OCI-LY1 (cell line): ENCODE results near the gene BAX.

Source experiments
- H2AFZ ChIP-seq: fragments of 200-600 bp; sonication (generic), shearing (Covaris generic); 2 replicates; pipeline ENCODE4 v1.6.0; 2014; ENCODE audit warnings: antibody characterized with exemption, mild to moderate bottlenecking, low read length
- H3F3A ChIP-seq: fragments of 200-600 bp; sonication (generic), shearing (Covaris generic); 2 replicates; pipeline ENCODE4 v1.6.0; 2014; ENCODE audit warnings: mild to moderate bottlenecking, antibody characterized with exemption, low read length, moderate library complexity; ENCODE audit not compliant: insufficient read depth
- H3K27ac ChIP-seq: fragments of 200-600 bp; sonication (generic); 2 replicates; pipeline ENCODE4 v1.5.1; 2014; ENCODE audit warnings: low read length, mixed run types, mild to moderate bottlenecking, low read depth; ENCODE audit not compliant: poor library complexity, severe bottlenecking
- H3K27me3 ChIP-seq: fragments of 200-600 bp; sonication (generic); 2 replicates; pipeline ENCODE4 v1.6.0; 2014; ENCODE audit warnings: antibody characterized with exemption, mild to moderate bottlenecking, low read length, moderate library complexity; ENCODE audit not compliant: insufficient read depth
- H3K36me3 ChIP-seq: fragments of 200-600 bp; sonication (generic); 2 replicates; pipeline ENCODE4 v1.6.1; 2014; ENCODE audit warnings: mild to moderate bottlenecking, antibody characterized with exemption, low read length, moderate library complexity, mixed read lengths; ENCODE audit not compliant: insufficient read depth
- H3K4me1 ChIP-seq: fragments of 200-600 bp; sonication (generic); 2 replicates; pipeline ENCODE4 v1.5.1; 2014; ENCODE audit warnings: mild to moderate bottlenecking, low read length, moderate library complexity; ENCODE audit not compliant: insufficient read depth, severe bottlenecking
- H3K4me2 ChIP-seq: fragments of 200-600 bp; sonication (generic), shearing (Covaris generic); 2 replicates; pipeline ENCODE4 v1.6.1; 2014; ENCODE audit warnings: low read length
- H3K4me3 ChIP-seq: fragments of 200-600 bp; sonication (generic); 2 replicates; pipeline ENCODE4 v1.5.1; 2014; ENCODE audit warnings: low read length, low read depth, mild to moderate bottlenecking, mixed read lengths; ENCODE audit not compliant: poor library complexity, severe bottlenecking
- H3K79me2 ChIP-seq: fragments of 200-600 bp; shearing (Covaris generic); 2 replicates; pipeline ENCODE4 v1.6.1; 2016; ENCODE audit warnings: mixed run types, low read length, mixed read lengths; ENCODE audit not compliant: insufficient read depth
- H3K9ac ChIP-seq: fragments of 200-600 bp; sonication (generic), shearing (Covaris generic); 2 replicates; pipeline ENCODE4 v1.6.1; 2014; ENCODE audit warnings: mild to moderate bottlenecking, low read length, mixed read lengths
- H3K9me2 ChIP-seq: fragments of 200-600 bp; sonication (generic), shearing (Covaris generic); 2 replicates; pipeline ENCODE4 v1.6.1; 2014; ENCODE audit warnings: low read depth, mild to moderate bottlenecking, low read length, mixed read lengths
- H3K9me3 ChIP-seq: fragments of 200-600 bp; shearing (Covaris generic); 2 replicates; pipeline ENCODE4 v1.6.1; 2014; ENCODE audit warnings: low read length, mixed read lengths
- H4K20me1 ChIP-seq: fragments of 200-600 bp; sonication (generic), shearing (Covaris generic); 2 replicates; pipeline ENCODE4 v1.6.0; 2016; ENCODE audit warnings: mild to moderate bottlenecking, low read length; ENCODE audit not compliant: insufficient read depth
- EZH2 ChIP-seq: fragments of 200-600 bp; sonication (generic), shearing (Covaris generic); IDR thresholded peaks from 2 replicates; pipeline ENCODE4 v1.8.0; 2017; ENCODE audit warnings: borderline replicate concordance, mixed run types, mild to moderate bottlenecking, antibody characterized with exemption, low read length, moderate library complexity, mixed read lengths
- TF ChIP-seq, protein P1 (sequence below): fragments of 200-600 bp; sonication (generic), shearing (Covaris generic); IDR thresholded peaks from 2 replicates; pipeline ENCODE4 v1.5.1; 2017; ENCODE audit warnings: mild to moderate bottlenecking, antibody characterized with exemption, low read length, moderate library complexity, mixed read lengths

BAX gene

DNA sequence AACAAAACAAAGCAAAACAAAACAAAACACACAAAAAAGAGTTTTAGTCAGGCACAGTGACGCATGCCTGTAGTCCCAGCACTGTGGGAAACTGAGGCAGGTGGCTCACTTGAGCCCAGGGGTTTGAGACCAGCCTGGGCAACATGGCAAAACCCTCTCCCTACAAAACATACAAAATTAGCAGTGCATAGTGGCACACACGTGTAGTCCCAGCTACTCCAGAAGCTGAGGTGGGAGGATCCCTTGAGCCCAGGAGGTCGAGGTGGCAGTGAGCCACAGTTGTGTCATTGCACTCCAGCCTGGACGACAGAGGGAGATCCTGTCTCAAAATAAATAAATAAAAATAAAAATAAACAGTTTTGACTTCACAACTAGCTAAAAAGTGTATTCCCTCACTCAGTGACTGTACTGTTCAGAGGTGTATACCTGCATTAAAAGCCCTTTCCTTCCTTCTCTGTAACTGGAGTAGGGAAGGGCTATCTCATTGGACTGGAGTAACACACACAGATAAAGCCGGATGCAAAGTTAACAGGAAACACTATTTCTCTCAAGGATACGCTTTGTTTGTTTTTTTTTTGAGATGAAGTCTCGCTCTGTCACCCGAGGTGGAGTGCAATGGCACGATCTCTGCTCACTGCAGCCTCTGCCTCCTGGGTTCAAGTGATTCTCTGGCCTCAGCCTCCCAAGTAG is 3.7 kb upstream of the BAX start:
- H4K20me1 ChIP-seq, result no peaks in the 10 kb centered on the region
- H3K27me3 ChIP-seq, result no peaks in the 10 kb centered on the region
- H2AFZ ChIP-seq, result no peak overlapping the region
- H3K4me1 ChIP-seq, result peaks cover 13% of the 10 kb centered on the region
- no peak overlapping the region for H3K27ac ChIP-seq
- H3K9me2 ChIP-seq, result no peaks in the 10 kb centered on the region
- peaks cover 2% of the 10 kb centered on the region for H3K36me3 ChIP-seq
- H3K4me2 ChIP-seq, result no peak overlapping the region
- no peak overlapping the region for H3K4me3 ChIP-seq
- no peaks in the 10 kb centered on the region for H3K79me2 ChIP-seq
- peaks cover 10% of the 10 kb centered on the region for H3K9me3 ChIP-seq
- no peaks in the 10 kb centered on the region for H3F3A ChIP-seq
- H3K9ac ChIP-seq, result no peak overlapping the region
- TF ChIP-seq, protein P1, sequence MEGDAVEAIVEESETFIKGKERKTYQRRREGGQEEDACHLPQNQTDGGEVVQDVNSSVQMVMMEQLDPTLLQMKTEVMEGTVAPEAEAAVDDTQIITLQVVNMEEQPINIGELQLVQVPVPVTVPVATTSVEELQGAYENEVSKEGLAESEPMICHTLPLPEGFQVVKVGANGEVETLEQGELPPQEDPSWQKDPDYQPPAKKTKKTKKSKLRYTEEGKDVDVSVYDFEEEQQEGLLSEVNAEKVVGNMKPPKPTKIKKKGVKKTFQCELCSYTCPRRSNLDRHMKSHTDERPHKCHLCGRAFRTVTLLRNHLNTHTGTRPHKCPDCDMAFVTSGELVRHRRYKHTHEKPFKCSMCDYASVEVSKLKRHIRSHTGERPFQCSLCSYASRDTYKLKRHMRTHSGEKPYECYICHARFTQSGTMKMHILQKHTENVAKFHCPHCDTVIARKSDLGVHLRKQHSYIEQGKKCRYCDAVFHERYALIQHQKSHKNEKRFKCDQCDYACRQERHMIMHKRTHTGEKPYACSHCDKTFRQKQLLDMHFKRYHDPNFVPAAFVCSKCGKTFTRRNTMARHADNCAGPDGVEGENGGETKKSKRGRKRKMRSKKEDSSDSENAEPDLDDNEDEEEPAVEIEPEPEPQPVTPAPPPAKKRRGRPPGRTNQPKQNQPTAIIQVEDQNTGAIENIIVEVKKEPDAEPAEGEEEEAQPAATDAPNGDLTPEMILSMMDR, result no peak
- no peak for TF ChIP-seq EZH2

DNA sequence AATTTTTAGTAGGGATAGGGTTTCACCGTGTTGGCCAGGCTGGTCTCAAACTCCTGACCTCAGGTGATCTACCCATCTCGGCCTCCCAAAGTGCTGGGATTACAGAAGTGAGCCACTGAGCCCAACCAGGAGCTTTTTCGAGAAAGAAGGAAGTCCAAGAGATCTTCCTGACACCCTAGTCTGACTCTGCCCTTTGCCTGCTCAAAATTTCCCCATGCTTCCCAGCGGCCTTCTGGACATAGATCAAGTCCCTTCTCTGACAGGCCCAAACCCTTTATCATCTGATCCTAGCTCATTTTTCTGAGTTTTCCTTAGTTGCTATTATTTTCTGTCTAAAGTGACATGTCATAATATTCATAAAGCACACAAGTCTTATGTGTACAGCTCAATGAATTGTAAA is 1.5 kb upstream of the BAX start:
- Histone ChIP-seq H3K79me2 (no peaks in the 10 kb centered on the region), H3K4me3 (no peak overlapping the region), H3K4me1 (peaks cover 17% of the 10 kb centered on the region), H3K27ac (no peak overlapping the region), H3K9me2 (no peaks in the 10 kb centered on the region), H4K20me1 (no peaks in the 10 kb centered on the region), H3K9ac (no peak overlapping the region), H3K4me2 (no peak overlapping the region), H3F3A (no peaks in the 10 kb centered on the region), H3K27me3 (no peaks in the 10 kb centered on the region), H2AFZ (no peak overlapping the region), H3K9me3 (no peaks in the 10 kb centered on the region), H3K36me3 (peaks cover 17% of the 10 kb centered on the region)
- TF ChIP-seq EZH2, result no peak

DNA sequence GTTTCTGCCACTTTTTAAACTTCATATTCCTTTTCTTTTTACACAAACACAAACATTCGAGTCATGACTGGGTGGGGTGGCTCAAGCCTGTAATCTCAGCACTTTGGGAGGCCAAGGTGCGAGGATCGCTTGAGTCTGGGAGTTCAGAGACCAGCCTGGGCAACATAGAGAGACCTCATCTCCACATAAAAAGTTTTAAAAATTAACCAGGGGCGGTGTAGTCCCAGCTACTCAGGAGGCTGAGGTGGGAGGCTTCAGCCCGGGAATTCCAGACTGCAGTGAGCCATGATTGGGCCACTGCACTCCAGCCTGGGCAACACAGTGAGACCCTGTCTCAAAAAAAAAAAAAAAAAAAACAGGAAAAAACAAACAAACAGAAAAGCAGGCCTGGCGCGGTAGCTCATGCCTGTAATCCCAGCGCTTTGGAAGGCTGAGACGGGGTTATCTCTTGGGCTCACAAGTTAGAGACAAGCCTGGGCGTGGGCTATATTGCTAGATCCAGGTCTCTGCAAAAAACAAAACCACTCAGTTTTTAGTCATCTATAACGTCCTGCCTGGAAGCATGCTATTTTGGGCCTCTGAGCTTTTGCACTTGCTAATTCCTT is 583 bp upstream of the BAX start:
- no peaks in the 10 kb centered on the region for H3K79me2 ChIP-seq
- no peaks in the 10 kb centered on the region for H4K20me1 ChIP-seq
- H3K9ac ChIP-seq, result peak overlapping the region; percentile 99
- peaks cover 17% of the 10 kb centered on the region for H3K4me1 ChIP-seq
- no peaks in the 10 kb centered on the region for H3K9me3 ChIP-seq
- no peaks in the 10 kb centered on the region for H3K27me3 ChIP-seq
- H3F3A ChIP-seq, result no peaks in the 10 kb centered on the region
- TF ChIP-seq EZH2, result no peak
- TF ChIP-seq, protein P1, result no peak
- no peaks in the 10 kb centered on the region for H3K9me2 ChIP-seq
- H3K36me3 ChIP-seq, result peaks cover 17% of the 10 kb centered on the region; the same call in 1 of the 2 replicates
- H3K4me2 ChIP-seq, result peak overlapping the region; percentile 92
- peak overlapping the region; percentile 97 for H2AFZ ChIP-seq
- peak overlapping the region; percentile 96 for H3K4me3 ChIP-seq
- peak overlapping the region; percentile 15 for H3K27ac ChIP-seq
